Breast epithelium (tissue), 3 donors: ENCODE data around the gene TOX2.

Source experiments
- POLR2A ChIP-seq: fragments of 450-650 bp; IDR thresholded peaks from one replicate; pipeline ENCODE4 v1.6.1; 2016; ENCODE audit warnings: antibody characterized with exemption, mild to moderate bottlenecking, moderate library complexity
- TF ChIP-seq, protein P1 (sequence below), 3 donors: fragments of 450-650 bp; IDR thresholded peaks; one replicate each; pipeline ENCODE4 v1.5.1; 2016 to 2017; ENCODE audit warnings: antibody characterized with exemption in 3 of 3, mild to moderate bottlenecking in 3 of 3, moderate library complexity in 3 of 3

DNA sequence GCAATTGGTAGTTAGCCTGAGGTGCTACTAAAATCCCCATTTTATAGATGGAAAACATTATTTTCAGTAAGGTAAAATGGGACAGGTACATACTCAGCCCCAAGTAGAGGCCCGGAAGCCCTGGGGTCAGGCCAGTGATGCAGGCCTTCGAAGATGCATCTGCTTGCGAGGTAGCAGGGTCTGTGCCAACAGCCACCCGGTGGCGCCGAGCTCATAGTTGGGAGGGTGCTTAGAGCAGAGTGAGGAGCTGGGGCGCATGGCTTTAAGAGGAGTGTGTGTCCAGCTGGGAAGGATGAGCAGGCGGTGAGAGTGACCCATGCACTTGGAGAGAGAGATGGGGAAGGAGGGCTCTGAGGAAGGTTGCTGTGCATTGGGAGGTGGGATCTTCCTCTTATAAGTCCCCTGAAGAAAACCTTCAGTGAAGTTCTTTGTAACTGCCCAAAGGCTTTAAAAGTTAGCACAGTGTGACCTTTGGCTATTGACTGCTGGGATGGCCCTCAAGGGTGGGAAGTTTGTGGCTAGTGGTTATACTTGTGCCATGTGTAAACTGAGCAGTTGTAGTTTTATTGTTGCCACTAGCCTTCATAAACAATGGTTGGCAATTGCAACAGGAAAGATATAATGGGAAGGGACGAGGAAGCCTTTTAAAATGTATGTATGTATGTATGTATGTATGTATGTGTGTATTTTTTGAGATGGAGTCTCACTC, 71.1 kb downstream of the TOX2 start:
- TF ChIP-seq, protein P1, sequence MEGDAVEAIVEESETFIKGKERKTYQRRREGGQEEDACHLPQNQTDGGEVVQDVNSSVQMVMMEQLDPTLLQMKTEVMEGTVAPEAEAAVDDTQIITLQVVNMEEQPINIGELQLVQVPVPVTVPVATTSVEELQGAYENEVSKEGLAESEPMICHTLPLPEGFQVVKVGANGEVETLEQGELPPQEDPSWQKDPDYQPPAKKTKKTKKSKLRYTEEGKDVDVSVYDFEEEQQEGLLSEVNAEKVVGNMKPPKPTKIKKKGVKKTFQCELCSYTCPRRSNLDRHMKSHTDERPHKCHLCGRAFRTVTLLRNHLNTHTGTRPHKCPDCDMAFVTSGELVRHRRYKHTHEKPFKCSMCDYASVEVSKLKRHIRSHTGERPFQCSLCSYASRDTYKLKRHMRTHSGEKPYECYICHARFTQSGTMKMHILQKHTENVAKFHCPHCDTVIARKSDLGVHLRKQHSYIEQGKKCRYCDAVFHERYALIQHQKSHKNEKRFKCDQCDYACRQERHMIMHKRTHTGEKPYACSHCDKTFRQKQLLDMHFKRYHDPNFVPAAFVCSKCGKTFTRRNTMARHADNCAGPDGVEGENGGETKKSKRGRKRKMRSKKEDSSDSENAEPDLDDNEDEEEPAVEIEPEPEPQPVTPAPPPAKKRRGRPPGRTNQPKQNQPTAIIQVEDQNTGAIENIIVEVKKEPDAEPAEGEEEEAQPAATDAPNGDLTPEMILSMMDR (IDR thresholded peaks at IDR 0.05), result no peak
- no peak for TF ChIP-seq POLR2A
